Measurements from ENCODE around the gene DDHD1. TPM values are rescaled to one million over a fixed set of nuclear protein-coding genes. Genes with fewer than 3 reads are reported as not detected.
A peak's percentile ranks its signal among the peaks of the same experiment; 100 is the strongest.
"Not testable (repeated sequence)": the region's sequence is repeated elsewhere in the genome, so short reads cannot be mapped to it uniquely, and the experiment has no call there.

DDHD1 gene
- total and polyA plus RNA-seq, 2 experiments from 2014 or later = 11.2 to 28.9 TPM

GRCh38 chr14:53180272-53181221, 27.4 kb upstream of the DDHD1 start:
- Histone ChIP-seq H2AFZ (no peak overlapping the region), H3K79me2 (replicated peaks; ENCODE audit: insufficient read depth) (no peaks in the 10 kb centered on the region), H3K27ac (ENCODE audit: low read depth) (no peak overlapping the region), H3K4me2 (no peak overlapping the region), H3K9me2 (ENCODE audit: insufficient read depth) (0 out of 2 replicates have a peak, but pooled peaks cover 4% of the 10 kb centered on the region), H3F3A (replicated peaks; ENCODE audit: low read depth) (no peaks in the 10 kb centered on the region), H3K36me3 (ENCODE audit: insufficient read depth) (no peaks in the 10 kb centered on the region), H3K4me1 (ENCODE audit: insufficient read depth) (peaks cover 12% of the 10 kb centered on the region), H4K20me1 (replicated peaks; ENCODE audit: insufficient read depth) (no peaks in the 10 kb centered on the region), H3K27me3 (ENCODE audit: insufficient read depth) (no peaks in the 10 kb centered on the region), H3K4me3 (no peak overlapping the region)
- Mint-ChIP-seq H3K4me3 (no peak overlapping the region), H3K4me1 (peaks cover 16% of the 10 kb centered on the region), H3K9me3 (peaks cover 22% of the 10 kb centered on the region), H3K27ac (no peak overlapping the region), H3K27me3 (ENCODE audit: insufficient read depth, low read depth, poor library complexity) (peaks cover 1% of the 10 kb centered on the region), H3K36me3 (ENCODE audit: low read depth) (peaks cover 20% of the 10 kb centered on the region)
- ATAC-seq = peak; percentile 81
- TF ChIP-seq, protein P1, sequence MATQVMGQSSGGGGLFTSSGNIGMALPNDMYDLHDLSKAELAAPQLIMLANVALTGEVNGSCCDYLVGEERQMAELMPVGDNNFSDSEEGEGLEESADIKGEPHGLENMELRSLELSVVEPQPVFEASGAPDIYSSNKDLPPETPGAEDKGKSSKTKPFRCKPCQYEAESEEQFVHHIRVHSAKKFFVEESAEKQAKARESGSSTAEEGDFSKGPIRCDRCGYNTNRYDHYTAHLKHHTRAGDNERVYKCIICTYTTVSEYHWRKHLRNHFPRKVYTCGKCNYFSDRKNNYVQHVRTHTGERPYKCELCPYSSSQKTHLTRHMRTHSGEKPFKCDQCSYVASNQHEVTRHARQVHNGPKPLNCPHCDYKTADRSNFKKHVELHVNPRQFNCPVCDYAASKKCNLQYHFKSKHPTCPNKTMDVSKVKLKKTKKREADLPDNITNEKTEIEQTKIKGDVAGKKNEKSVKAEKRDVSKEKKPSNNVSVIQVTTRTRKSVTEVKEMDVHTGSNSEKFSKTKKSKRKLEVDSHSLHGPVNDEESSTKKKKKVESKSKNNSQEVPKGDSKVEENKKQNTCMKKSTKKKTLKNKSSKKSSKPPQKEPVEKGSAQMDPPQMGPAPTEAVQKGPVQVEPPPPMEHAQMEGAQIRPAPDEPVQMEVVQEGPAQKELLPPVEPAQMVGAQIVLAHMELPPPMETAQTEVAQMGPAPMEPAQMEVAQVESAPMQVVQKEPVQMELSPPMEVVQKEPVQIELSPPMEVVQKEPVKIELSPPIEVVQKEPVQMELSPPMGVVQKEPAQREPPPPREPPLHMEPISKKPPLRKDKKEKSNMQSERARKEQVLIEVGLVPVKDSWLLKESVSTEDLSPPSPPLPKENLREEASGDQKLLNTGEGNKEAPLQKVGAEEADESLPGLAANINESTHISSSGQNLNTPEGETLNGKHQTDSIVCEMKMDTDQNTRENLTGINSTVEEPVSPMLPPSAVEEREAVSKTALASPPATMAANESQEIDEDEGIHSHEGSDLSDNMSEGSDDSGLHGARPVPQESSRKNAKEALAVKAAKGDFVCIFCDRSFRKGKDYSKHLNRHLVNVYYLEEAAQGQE (IDR thresholded peaks at IDR 0.05; ENCODE audit: unreplicated experiment) = no peak
- TF ChIP-seq, protein P2, sequence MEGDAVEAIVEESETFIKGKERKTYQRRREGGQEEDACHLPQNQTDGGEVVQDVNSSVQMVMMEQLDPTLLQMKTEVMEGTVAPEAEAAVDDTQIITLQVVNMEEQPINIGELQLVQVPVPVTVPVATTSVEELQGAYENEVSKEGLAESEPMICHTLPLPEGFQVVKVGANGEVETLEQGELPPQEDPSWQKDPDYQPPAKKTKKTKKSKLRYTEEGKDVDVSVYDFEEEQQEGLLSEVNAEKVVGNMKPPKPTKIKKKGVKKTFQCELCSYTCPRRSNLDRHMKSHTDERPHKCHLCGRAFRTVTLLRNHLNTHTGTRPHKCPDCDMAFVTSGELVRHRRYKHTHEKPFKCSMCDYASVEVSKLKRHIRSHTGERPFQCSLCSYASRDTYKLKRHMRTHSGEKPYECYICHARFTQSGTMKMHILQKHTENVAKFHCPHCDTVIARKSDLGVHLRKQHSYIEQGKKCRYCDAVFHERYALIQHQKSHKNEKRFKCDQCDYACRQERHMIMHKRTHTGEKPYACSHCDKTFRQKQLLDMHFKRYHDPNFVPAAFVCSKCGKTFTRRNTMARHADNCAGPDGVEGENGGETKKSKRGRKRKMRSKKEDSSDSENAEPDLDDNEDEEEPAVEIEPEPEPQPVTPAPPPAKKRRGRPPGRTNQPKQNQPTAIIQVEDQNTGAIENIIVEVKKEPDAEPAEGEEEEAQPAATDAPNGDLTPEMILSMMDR (conservative IDR thresholded peaks at IDR 0.05; ENCODE audit: low read depth in 2 of 2) = peak; percentile 64 to 68
- DNase-seq (ENCODE audit: low spot score) = peak; percentile 96

DNA sequence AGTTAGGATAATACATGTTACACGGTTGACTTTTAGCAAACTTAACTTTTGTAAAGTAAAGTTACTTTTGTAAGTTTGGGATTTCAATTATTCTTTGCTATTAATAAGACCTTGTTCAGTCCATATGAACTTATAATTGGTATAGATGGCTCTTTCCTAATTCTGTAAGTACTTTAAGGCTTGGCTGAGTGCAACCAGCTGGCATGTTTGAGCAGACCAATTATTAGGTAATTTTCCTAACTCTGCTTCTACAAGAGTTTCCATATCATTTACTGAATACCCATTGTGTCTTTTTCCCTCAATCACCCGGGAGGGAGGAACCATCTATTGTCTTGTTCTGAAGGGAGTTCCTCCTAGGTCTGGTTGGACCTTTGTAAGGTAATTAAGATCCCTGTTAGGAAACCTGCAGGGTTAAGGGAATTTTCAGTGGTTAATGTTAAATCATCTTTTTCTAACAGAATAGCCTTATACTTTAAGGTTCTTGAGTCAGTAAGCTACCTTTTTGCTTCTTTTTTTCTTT, 26.4 kb upstream of the DDHD1 start:
- not testable (repeated sequence) for H2AFZ ChIP-seq; H3K36me3 ChIP-seq (ENCODE audit: insufficient read depth); H3K4me3 ChIP-seq; H4K20me1 ChIP-seq (replicated peaks; ENCODE audit: insufficient read depth); H3K4me3 Mint-ChIP-seq; H3K9me2 ChIP-seq (ENCODE audit: insufficient read depth); ATAC-seq; H3K27me3 ChIP-seq (ENCODE audit: insufficient read depth); H3K27ac ChIP-seq (ENCODE audit: low read depth); H3K4me2 ChIP-seq; H3F3A ChIP-seq (replicated peaks; ENCODE audit: low read depth); H3K79me2 ChIP-seq (replicated peaks; ENCODE audit: insufficient read depth); DNase-seq (ENCODE audit: low spot score); H3K27me3 Mint-ChIP-seq (ENCODE audit: insufficient read depth, low read depth, poor library complexity); H3K27ac Mint-ChIP-seq
- H3K4me1 ChIP-seq (ENCODE audit: insufficient read depth) = peaks cover 12% of the 10 kb centered on the region
- Mint-ChIP-seq H3K4me1 (peaks cover 16% of the 10 kb centered on the region), H3K9me3 (peaks cover 22% of the 10 kb centered on the region), H3K36me3 (ENCODE audit: low read depth) (peaks cover 20% of the 10 kb centered on the region)

All from GM23338 (cell line).